ENCODE data around the gene NGEF. TPM values are rescaled to one million over a fixed set of nuclear protein-coding genes. Genes with fewer than 3 reads are reported as not detected.

NGEF gene
- total RNA-seq, 1 experiment from 2014 or later, result 5.4 TPM

DNA sequence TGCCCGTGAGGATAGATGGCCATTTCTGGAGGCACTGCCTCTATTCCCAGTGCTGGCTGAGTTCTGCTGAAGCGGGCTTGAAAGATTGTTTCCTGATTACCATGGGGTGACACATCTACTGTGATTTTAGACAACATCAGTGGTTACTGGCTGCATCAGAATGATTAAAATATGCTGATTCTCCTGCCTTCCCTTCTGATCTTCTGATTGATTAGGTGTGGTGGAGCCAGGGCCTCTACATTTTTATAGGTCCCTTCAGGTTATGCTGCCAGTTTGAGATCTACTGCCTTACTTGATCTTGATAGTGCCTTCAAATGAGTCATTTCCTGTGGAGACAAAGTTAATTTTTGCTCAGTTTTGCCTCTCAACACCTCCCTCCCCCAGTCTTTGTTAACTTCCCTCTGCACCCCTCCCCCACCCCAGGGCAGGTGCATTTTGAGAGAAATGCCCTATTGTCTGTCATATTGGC lies 174.6 kb downstream of the NGEF start (continued):
- TF ChIP-seq GTF2I (CRISPR knock-in tag; conservative IDR thresholded peaks at IDR 0.05) (no peak), NFYB (CRISPR knock-in tag; conservative IDR thresholded peaks at IDR 0.05; ENCODE audit: low read depth) (no peak), ZNF416 (CRISPR knock-in tag; IDR thresholded peaks at IDR 0.05) (no peak), RORB (CRISPR knock-in tag; IDR thresholded peaks at IDR 0.05) (no peak), SP1 (CRISPR knock-in tag; conservative IDR thresholded peaks at IDR 0.05) (no peak), RELA (CRISPR knock-in tag; IDR thresholded peaks at IDR 0.05; ENCODE audit: borderline replicate concordance) (no peak)
- TF ChIP-seq, protein P1, sequence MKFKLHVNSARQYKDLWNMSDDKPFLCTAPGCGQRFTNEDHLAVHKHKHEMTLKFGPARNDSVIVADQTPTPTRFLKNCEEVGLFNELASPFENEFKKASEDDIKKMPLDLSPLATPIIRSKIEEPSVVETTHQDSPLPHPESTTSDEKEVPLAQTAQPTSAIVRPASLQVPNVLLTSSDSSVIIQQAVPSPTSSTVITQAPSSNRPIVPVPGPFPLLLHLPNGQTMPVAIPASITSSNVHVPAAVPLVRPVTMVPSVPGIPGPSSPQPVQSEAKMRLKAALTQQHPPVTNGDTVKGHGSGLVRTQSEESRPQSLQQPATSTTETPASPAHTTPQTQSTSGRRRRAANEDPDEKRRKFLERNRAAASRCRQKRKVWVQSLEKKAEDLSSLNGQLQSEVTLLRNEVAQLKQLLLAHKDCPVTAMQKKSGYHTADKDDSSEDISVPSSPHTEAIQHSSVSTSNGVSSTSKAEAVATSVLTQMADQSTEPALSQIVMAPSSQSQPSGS (CRISPR knock-in tag; IDR thresholded peaks at IDR 0.05; ENCODE audit: borderline replicate concordance, low read depth), result no peak

DNA sequence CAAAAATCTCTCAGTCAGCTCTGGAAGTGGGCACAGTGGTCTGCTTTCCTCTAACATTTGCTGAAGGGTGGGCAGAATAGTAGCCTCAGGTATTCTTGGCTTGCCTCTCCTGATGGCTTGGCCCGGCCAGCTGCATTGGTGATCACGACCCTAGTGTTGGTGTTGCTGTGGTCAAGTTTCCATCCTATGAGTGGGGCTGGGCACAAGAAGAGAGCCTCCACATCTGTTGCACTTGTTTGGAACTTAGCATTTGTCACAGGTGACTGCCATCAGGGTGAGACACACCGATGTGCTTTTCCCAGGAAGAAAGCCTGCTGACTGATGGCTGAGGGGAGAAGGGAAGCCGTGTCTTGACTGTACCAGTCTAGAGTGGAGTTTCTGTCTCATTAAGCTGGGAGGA lies 176.1 kb downstream of the NGEF start:
- no peaks in the 10 kb centered on the region for H3K9me3 Mint-ChIP-seq
- H3K27me3 Mint-ChIP-seq (ENCODE audit: low read depth), result no peaks in the 10 kb centered on the region
- H3K27ac Mint-ChIP-seq, result peak overlapping the region; percentile 34
- TF ChIP-seq ZNF671 (CRISPR knock-in tag; IDR thresholded peaks at IDR 0.05), result no peak
- TF ChIP-seq USF2 (CRISPR knock-in tag; IDR thresholded peaks at IDR 0.05), result no peak
- TF ChIP-seq USF1 (CRISPR knock-in tag; IDR thresholded peaks at IDR 0.05), result no peak
- TF ChIP-seq OVOL2 (CRISPR knock-in tag; IDR thresholded peaks at IDR 0.05; ENCODE audit: borderline replicate concordance), result no peak
- TF ChIP-seq, protein P2, sequence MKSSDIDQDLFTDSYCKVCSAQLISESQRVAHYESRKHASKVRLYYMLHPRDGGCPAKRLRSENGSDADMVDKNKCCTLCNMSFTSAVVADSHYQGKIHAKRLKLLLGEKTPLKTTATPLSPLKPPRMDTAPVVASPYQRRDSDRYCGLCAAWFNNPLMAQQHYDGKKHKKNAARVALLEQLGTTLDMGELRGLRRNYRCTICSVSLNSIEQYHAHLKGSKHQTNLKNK (CRISPR knock-in tag; IDR thresholded peaks at IDR 0.05), result no peak
- no peak for TF ChIP-seq MYBL2 (CRISPR knock-in tag; IDR thresholded peaks at IDR 0.05)
- TF ChIP-seq ZNF281 (CRISPR knock-in tag; IDR thresholded peaks at IDR 0.05), result no peak
- TF ChIP-seq MLX (CRISPR knock-in tag; IDR thresholded peaks at IDR 0.05), result no peak
- CTCF ChIA-PET, result no interaction called here
- H3K36me3 Mint-ChIP-seq, result peaks cover 49% of the 10 kb centered on the region
- peaks cover 9% of the 10 kb centered on the region for H3K4me1 Mint-ChIP-seq
- DNase-seq (ENCODE audit: low spot score) (no peak), ATAC-seq (no peak)
- H3K4me3 Mint-ChIP-seq, result no peak overlapping the region
- POLR2A ChIA-PET, result no interaction called here

GRCh38 chr2:232835687-232836208 lies 177.3 kb downstream of the NGEF start:
- peaks cover 9% of the 10 kb centered on the region for H3K4me1 Mint-ChIP-seq
- H3K36me3 Mint-ChIP-seq, result peaks cover 57% of the 10 kb centered on the region
- POLR2A ChIA-PET, result no interaction called here
- ATAC-seq (no peak), DNase-seq (ENCODE audit: low spot score) (no peak)
- H3K27ac Mint-ChIP-seq, result no peak overlapping the region
- CTCF ChIA-PET, result interaction anchor here (1.2 kb wide), 1 partner anchor 8 kb away, joined by 3 read pairs; no protein-coding TSS in a partner anchor
- H3K4me3 Mint-ChIP-seq, result no peak overlapping the region
- no peaks in the 10 kb centered on the region for H3K9me3 Mint-ChIP-seq
- no peaks in the 10 kb centered on the region for H3K27me3 Mint-ChIP-seq (ENCODE audit: low read depth)
- TF ChIP-seq, protein P3, sequence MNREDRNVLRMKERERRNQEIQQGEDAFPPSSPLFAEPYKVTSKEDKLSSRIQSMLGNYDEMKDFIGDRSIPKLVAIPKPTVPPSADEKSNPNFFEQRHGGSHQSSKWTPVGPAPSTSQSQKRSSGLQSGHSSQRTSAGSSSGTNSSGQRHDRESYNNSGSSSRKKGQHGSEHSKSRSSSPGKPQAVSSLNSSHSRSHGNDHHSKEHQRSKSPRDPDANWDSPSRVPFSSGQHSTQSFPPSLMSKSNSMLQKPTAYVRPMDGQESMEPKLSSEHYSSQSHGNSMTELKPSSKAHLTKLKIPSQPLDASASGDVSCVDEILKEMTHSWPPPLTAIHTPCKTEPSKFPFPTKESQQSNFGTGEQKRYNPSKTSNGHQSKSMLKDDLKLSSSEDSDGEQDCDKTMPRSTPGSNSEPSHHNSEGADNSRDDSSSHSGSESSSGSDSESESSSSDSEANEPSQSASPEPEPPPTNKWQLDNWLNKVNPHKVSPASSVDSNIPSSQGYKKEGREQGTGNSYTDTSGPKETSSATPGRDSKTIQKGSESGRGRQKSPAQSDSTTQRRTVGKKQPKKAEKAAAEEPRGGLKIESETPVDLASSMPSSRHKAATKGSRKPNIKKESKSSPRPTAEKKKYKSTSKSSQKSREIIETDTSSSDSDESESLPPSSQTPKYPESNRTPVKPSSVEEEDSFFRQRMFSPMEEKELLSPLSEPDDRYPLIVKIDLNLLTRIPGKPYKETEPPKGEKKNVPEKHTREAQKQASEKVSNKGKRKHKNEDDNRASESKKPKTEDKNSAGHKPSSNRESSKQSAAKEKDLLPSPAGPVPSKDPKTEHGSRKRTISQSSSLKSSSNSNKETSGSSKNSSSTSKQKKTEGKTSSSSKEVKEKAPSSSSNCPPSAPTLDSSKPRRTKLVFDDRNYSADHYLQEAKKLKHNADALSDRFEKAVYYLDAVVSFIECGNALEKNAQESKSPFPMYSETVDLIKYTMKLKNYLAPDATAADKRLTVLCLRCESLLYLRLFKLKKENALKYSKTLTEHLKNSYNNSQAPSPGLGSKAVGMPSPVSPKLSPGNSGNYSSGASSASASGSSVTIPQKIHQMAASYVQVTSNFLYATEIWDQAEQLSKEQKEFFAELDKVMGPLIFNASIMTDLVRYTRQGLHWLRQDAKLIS (CRISPR knock-in tag; IDR thresholded peaks at IDR 0.05; ENCODE audit: borderline replicate concordance), result no peak
- TF ChIP-seq USF2 (CRISPR knock-in tag; IDR thresholded peaks at IDR 0.05) (no peak), FOXK1 (CRISPR knock-in tag; IDR thresholded peaks at IDR 0.05) (no peak), SMAD4 (CRISPR knock-in tag; IDR thresholded peaks at IDR 0.05) (no peak), HMGXB4 (CRISPR knock-in tag; IDR thresholded peaks at IDR 0.05) (no peak), OVOL2 (CRISPR knock-in tag; IDR thresholded peaks at IDR 0.05; ENCODE audit: borderline replicate concordance) (no peak)
